Ovary (tissue), 3 donors: ENCODE results near the gene CSNK1A1.

Source experiments
- EP300 ChIP-seq: sonication (generic); formaldehyde crosslinking; IDR thresholded peaks from one replicate; pipeline ENCODE4 v1.6.1; 2017; ENCODE audit warnings: antibody characterized with exemption
- POLR2A ChIP-seq: fragments of 450-650 bp; IDR thresholded peaks from one replicate; pipeline ENCODE4 v1.6.1; 2017; ENCODE audit warnings: antibody characterized with exemption, mild to moderate bottlenecking, moderate library complexity
- TF ChIP-seq, protein P1 (sequence below), 3 donors: fragments of 450-650 bp in 2 of 3; fragments of 200-600 bp in 1 of 3; IDR thresholded peaks; one replicate each; pipeline versions ENCODE4 v1.5.1 to v1.8.0; 2016 to 2022; ENCODE audit warnings: antibody characterized with exemption in 3 of 3, mild to moderate bottlenecking in 1 of 3
- donor health status: DM: no; HTN: no; CAD: no.

- TF ChIP-seq POLR2A = no peak
- TF ChIP-seq, protein P1, sequence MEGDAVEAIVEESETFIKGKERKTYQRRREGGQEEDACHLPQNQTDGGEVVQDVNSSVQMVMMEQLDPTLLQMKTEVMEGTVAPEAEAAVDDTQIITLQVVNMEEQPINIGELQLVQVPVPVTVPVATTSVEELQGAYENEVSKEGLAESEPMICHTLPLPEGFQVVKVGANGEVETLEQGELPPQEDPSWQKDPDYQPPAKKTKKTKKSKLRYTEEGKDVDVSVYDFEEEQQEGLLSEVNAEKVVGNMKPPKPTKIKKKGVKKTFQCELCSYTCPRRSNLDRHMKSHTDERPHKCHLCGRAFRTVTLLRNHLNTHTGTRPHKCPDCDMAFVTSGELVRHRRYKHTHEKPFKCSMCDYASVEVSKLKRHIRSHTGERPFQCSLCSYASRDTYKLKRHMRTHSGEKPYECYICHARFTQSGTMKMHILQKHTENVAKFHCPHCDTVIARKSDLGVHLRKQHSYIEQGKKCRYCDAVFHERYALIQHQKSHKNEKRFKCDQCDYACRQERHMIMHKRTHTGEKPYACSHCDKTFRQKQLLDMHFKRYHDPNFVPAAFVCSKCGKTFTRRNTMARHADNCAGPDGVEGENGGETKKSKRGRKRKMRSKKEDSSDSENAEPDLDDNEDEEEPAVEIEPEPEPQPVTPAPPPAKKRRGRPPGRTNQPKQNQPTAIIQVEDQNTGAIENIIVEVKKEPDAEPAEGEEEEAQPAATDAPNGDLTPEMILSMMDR (IDR thresholded peaks at IDR 0.05) = no peak
- TF ChIP-seq EP300 = no peak
These were observed 46.6 kb downstream of the CSNK1A1 start for GRCh38 chr5:149504677-149505076.
